Cortex of kidney (tissue), 1 donor: ENCODE data around the gene PTPN2.

Source experiments
- DNase-seq: peaks from one replicate; lab custom pipeline; 2025; lab: John Stamatoyannopoulos, UW

The PTPN2 gene

DNA sequence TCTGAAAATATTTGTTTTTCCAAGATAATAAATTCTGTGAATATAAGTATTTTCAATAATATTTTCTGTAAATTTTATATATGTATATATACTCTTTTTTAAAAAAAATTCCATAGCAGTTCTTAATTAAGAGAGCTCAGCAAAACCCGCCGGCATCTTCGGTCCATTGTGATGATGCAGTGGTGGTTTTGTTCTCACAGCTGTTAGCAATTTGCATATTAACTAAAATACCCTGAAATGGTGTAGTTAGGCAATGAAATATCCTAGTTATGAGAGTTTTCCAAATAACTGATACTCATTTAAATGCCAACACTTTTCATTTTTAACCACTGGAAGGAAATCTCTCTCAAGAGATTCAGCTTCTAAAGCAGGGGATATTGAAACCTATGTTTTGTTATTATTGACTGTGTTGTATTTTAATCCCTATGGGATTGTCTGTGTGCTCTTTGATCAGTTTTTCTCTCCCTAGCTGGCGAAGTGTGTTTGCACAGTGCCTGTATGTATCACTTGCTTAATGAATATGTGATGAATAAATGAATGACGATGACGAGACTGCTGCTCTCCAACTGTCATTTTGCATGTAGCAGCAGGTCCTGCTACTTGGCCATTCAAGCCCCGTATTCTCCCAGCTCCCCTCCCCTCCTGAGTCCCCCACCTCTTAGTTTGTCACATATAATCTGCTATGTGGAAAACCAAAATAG is 138.8 kb downstream of the PTPN2 start:
- no peak for DNase-seq

DNA sequence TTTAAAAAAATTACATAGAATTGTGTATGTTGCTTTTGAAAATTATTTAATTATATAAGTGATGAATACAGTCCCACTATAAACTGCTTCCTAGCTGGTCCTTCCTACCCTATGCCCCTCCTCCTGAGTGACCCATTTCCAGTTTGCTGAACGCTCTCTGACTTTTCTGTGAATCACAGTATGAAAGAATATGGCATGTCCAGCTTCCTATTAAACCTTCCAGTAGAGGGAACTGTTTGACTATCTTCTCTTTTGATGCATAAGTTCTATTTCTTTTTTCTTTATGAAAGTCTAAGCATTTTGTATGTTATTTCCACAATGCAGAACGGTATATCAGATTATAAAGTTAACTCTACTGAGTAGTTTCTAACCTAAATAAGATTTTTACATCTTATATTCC is 139.9 kb downstream of the PTPN2 start:
- DNase-seq = no peak

DNA sequence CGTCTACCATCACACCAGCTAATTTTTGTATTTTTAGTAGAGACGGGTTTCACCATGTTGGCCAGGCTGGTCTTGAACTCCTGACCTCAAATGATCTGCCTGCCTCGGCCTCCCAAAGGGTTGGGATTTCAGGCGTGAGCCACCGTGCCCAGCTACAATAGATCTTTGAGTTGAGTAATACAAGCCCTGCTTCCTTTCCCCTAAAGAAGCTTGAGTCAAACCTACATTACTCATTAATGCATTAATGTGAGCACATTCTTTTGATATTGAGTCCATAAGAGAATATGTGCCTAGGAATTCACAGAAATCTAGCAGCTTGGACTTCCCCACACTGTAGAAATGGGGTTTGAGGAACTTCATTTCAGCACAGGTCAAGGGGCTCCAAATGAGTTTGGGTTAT is 141.6 kb downstream of the PTPN2 start:
- DNase-seq = no peak
